HL-60 (cell line): ENCODE data around the gene AGO4.

Experiments
- CTCF ChIP-seq: IDR thresholded peaks from one replicate; pipeline ENCODE4 v1.5.1; 2011; ENCODE audit warnings: low read length, control low read depth, inconsistent platforms; ENCODE audit not compliant: insufficient read depth
- GABPA ChIP-seq: IDR thresholded peaks from 2 replicates; pipeline ENCODE4 v1.6.1; 2012; ENCODE audit warnings: low read depth
- POLR2AphosphoS5 ChIP-seq: IDR thresholded peaks from 2 replicates; pipeline ENCODE4 v1.6.1; 2012; ENCODE audit warnings: low read depth

- no peak for TF ChIP-seq POLR2AphosphoS5
- no peak for TF ChIP-seq CTCF
- no peak for TF ChIP-seq GABPA
Observed at GRCh38 chr1:35764283-35764682, 43.5 kb upstream of the AGO4 start.
